Inferior parietal cortex (tissue), 1 donor: ENCODE data around the gene OTOS.

Experiments used
- DNase-seq: peaks from one replicate; pipeline ENCODE4 v3.0.0-alpha.2; 2016; ENCODE audit errors: extremely low spot score

OTOS gene

DNA sequence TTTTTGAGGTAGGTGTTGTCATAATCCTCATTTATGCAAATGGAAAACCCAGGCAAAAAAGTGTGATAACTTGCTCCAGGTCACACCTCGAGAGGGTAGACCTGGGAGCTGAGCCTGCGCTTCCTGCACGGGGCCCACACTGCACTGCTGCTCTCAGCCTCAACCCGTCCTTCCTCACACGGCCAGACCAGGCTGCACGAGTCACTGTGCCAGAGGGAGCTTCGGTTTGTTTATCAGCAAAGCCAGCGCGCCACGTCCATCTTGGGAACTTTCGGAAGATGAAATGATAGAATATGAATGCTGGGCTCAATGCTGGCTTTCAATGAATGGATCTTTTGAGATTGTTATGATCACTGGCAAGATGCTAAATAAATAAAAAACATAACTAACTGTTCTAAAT, 18.8 kb downstream of the OTOS start:
- no peak for DNase-seq

DNA sequence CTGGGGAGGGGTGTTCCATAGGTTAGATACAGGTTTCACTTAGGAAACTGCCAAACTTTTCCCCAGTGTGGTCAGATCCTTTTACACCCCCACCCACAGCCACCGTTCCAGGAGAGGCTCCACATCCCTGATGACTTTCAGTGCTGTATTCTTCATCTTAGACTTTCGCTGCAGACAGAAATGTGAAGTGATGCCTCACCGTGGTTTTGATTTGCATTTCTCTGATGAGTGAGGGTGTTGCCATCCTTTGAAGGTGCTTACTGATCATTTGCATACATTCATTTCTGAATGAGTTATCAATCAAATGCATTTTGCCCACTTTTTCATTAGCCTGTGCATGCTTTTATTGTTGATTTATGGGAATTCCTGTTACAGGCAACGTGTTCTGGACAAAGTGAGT, 19.3 kb downstream of the OTOS start:
- DNase-seq, result no peak

DNA sequence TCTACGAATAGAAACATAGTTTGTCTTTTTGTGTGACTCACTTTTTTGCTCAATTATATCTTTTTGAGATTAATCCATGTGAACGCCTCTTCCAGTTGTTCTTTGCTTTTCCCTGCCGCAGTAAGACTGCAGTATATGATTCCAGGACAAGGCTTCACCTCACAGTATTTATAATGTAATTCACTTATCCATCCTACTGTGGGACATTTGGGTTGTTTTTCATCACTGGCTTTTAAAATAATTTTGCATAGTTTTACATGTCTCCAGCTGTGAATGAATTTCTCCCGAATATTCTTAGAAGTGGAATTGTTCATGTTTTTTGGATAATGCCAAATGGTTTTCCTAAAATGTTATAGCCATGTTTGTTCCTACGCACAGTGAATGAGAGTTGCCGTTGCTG, 26.2 kb downstream of the OTOS start:
- no peak for DNase-seq

DNA sequence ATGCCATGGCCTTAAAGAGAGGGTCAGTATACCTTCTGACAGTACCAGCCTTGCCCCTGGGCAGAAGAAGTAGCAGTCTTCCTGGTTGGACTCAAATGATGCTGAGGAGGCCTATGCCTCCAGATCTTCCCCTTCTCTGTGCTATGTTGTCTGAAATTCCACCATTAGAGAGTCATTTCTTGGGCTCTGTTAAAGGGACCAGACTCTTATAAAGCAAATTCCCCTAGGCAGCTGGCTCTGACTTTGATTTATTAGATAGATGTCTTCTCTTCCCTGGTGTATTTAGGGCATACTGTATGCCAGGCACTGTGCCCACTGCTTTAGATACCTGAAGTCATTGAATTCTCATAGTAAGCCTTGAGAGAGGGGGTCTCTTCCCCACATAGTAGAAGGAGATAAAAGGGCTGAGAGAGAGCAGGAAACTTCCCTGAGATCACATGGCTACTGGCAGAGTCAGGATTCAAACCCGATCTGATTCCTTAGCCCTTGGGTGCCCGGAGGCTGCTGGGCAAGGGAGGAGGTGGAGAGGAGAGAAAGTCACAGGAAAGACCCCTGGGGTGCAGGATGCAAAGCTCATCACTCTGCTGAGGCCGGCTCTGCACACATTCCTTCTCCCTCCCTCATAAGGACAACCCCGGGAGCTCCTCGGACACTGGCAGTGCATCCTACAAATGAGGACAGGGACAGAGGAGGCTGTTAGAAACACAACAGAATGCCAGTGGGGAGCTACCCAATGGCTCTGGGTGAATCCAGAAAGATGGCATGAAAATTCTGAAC, 27.4 kb downstream of the OTOS start:
- DNase-seq, result no peak

DNA sequence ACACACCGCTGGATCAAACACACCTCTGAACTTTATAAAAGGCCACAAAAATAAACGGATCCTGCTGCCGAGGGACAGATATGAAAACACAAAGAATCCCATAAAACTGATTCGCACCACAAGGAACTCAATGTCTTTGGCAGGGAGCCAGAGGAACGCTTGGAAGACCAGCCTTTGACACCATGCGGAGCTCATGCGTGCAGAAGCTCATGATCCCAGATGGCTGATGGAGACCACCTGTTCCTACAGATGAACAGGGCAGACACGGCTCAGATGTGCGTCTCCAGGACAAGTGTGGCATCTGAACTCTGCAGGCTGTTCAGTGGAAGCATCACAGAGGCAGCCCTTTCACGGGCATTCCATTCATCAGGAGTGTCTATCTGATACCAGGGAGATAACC, 29.2 kb downstream of the OTOS start:
- DNase-seq, result no peak

DNA sequence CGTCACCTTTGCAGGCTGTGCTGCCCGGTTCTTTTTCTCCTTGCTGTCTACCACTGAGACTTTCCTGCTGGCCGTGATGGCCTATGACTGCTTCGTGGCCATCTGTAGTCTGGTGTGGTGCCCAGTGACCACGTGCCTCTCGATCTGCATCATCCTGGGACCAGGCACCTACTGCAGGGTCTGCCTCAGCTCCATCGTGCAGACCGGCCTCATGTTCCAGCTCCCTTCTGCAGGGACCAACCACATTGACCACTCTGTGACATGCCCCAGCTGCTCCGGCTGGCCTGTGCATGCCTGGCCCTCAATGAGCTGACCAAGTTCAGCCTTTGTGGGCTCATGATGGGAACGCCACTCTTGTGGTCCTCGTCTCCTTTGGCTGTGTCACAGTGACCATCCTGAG, 31.1 kb downstream of the OTOS start:
- DNase-seq, result no peak

DNA sequence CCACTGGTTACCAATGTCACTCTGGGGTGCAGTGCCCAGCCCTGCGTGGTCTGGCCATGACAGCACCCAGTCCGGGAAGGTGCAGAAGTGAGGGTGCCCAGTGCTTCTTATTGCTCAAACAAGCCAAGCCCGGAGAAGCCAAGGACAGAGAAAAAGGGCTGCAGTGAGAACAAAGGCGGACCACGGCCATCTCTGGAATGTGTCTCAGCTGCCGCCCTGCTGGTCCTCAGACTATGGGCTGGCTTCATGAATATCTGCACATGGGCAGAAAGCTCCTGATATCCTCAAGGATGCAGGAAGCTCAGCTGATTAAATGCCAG, 33.0 kb downstream of the OTOS start:
- no peak for DNase-seq

DNA sequence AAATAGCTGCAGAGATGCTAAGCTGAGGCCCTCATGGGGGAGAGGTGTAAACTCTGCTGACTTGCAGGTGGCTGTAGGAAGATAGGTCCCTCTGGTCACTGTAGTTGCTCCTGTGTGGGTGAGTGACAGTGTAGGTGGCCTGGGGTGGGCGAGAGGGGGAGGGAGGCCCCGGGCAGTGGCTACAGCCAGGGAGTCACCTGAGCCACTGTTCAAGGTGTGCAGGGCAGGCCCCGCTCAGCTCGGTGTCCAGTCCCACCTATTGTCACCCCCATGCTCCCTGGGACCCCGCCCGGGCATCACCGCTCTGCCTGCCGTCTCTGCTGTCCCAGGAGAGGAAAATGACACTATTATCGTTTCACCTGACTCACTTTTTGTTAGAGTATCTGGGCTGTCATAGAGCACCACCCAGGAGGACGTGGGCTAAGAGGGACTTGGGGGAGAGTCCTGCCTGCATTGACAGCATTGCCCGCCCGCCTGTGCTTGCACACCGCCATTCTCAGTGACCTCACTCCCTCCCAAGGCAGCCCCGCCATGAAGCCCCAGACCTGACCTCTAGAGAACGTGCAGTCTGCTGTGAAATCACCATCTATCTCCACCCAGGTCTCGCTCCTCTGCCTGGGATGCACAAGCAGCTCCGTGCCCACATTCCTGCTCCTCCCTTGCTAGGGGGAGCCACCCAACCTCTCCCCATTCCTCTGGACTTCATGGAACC, 33.5 kb downstream of the OTOS start:
- DNase-seq, result no peak

DNA sequence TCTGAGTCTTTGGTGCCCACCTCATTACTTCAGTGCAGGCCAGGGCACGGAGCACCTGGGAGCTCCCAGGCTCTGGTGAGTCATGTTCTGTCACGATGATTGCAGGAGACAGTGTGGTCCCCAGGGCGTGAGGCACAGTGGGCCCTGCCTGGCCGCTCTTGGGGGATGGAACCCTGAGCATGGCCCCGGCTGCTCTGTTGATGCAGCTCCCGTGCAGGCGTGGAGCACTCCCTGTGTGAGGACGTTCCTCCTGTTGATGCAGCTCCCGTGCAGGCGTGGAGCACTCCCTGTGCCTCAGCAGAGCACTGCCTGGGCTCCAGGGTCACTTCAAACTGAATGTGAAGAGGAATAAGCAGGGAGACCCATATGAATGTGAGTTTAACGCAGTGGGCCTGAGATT, 34.5 kb downstream of the OTOS start:
- DNase-seq, result no peak

DNA sequence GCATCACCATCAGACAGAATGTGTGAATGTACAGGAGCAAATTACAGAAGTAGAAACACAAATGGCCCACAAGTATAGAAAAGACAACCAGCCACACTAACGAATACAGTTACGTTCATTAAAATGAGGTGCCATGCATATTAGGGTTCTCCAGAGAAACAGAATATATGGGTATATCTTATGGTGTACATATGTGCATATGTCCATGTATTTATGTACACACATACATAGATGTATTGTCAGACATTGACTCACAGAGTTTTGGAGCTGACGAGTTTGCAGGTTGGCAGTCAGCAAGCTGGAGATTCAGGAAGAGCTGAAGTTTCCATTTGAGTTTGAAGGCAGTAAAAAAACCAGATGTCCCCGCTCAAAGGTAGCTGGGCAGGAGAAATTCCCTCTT, 37.3 kb downstream of the OTOS start:
- no peak for DNase-seq

DNA sequence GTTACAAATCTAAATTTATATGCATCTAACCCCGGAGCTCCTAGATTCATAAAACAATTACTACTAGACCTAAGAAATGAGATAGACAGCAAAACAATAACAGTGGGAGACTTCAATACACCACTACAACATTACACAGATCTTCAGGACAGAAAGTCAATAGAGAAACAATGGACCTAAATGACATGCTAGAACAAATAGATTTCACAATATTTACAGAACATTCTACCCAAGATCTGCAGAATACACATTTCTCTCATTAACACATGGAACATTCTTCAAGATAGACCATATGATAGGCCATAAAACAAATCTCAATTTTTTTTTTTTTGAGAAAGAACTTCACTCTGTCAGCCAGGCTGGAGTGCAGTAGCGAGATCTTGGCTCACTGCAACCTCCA, 42.1 kb downstream of the OTOS start:
- DNase-seq, result no peak

DNA sequence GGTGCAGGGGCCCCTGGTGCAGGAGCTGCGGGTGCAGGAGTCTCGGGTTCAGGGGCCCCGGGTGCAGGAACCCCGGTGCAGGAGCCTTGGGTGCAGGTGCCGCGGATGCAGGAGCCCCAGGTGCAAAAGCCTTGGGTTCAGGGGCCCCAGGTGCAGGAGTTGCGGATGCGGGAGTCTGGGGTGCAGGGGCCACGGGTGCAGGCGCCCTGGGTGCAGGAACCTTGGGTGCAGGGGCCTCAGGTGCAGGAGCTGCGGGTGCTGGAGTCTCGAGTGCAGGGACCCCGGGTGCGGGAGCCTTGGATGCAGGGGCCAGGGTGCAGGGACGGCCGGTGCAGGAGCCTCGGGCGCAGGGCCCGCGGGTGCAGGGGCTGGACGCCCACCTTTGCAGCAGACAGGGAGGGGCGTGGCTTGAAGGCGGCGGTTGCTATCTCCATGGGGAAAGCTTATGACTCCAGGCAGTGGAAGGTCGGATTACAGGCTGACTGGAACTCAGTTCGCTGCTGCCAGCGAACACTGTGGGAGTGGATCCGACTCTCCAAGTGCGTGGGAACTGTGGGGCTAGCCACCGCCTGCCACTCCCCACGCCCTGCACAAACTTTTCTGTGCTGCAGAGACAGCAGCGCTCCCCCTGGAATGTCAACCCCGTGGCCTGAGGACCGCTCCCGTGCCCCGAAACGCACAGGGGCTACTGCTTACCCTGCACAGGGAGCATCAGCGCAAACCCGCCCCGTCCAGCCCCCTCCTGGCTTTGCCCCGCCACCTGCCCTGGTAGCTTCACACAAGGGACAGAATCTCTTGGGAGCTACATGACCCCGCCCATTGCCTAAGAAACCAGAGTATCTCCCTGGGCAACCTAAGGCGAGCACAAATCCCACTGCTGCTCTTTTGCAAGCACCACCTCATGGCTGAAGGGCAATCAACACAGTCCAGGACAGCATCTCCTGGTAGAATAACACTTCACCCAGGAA, 44.6 kb downstream of the OTOS start:
- no peak for DNase-seq

DNA sequence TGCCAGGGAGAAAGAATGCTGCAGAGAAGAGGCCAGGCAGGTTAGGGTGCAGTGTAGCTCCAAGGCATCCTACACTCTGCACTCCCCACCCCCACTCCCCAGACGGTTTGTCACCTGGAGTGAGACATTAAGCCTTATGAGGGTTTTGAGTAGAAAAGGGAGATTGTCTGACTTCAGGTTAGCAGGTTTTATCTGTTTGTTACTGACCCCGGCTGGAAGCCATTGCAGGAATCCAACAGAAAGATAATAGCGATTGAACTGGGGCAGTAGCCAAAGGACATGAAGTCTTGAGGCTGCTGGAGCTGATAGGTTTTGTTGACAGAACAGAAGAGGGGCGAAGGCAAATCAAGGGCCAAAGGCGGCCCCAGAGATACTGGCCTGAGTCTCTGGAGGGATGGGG, 51.2 kb downstream of the OTOS start:
- no peak for DNase-seq
